RWPE2 (cell line): ENCODE data around the gene LTC4S.

Experiments used
- ATAC-seq: fragments of 200-7000 bp; cut with Tn5 transposase; 3 replicates; pipeline ENCODE4 v1.9.1; 2021; ENCODE audit warnings: low read depth
- DNase-seq: peaks from one replicate; pipeline ENCODE4 v3.0.0-alpha.2; 2020; ENCODE audit warnings: low spot score
- H3K27ac ChIP-seq: fragments of 450-650 bp; 2 replicates; pipeline ENCODE4 v1.5.1; 2017; ENCODE audit warnings: mild to moderate bottlenecking; ENCODE audit not compliant: poor library complexity, severe bottlenecking
- H3K27me3 ChIP-seq: fragments of 250-450 bp; sonication (Bioruptor Pico); 2 replicates; pipeline ENCODE4 v1.5.1; 2021; ENCODE audit warnings: mild to moderate bottlenecking, moderate library complexity; ENCODE audit not compliant: insufficient read depth, poor library complexity, severe bottlenecking
- H3K36me3 ChIP-seq: fragments of 250-450 bp; sonication (Bioruptor Pico); 2 replicates; pipeline ENCODE4 v1.5.1; 2020; ENCODE audit warnings: low read depth, mild to moderate bottlenecking, moderate library complexity
- H3K4me1 ChIP-seq: fragments of 250-450 bp; sonication (Bioruptor Pico); 2 replicates; pipeline ENCODE4 v1.5.1; 2021; ENCODE audit warnings: mild to moderate bottlenecking, moderate library complexity; ENCODE audit not compliant: insufficient read depth, poor library complexity, severe bottlenecking
- H3K4me3 ChIP-seq: fragments of 250-450 bp; sonication (Bioruptor Pico); 2 replicates; pipeline ENCODE4 v1.5.1; 2021; ENCODE audit warnings: mild to moderate bottlenecking, moderate library complexity; ENCODE audit not compliant: severe bottlenecking
- H3K9me3 ChIP-seq: fragments of 250-450 bp; sonication (Bioruptor Pico); 2 replicates; pipeline ENCODE4 v1.5.1; 2021; ENCODE audit warnings: mild to moderate bottlenecking, moderate library complexity; ENCODE audit not compliant: severe bottlenecking
- CTCF ChIP-seq: fragments of 450-650 bp; IDR thresholded peaks from one replicate; pipeline ENCODE4 v1.5.1; 2017; ENCODE audit warnings: mild to moderate bottlenecking, moderate library complexity; ENCODE audit not compliant: poor library complexity, severe bottlenecking

LTC4S gene

DNA sequence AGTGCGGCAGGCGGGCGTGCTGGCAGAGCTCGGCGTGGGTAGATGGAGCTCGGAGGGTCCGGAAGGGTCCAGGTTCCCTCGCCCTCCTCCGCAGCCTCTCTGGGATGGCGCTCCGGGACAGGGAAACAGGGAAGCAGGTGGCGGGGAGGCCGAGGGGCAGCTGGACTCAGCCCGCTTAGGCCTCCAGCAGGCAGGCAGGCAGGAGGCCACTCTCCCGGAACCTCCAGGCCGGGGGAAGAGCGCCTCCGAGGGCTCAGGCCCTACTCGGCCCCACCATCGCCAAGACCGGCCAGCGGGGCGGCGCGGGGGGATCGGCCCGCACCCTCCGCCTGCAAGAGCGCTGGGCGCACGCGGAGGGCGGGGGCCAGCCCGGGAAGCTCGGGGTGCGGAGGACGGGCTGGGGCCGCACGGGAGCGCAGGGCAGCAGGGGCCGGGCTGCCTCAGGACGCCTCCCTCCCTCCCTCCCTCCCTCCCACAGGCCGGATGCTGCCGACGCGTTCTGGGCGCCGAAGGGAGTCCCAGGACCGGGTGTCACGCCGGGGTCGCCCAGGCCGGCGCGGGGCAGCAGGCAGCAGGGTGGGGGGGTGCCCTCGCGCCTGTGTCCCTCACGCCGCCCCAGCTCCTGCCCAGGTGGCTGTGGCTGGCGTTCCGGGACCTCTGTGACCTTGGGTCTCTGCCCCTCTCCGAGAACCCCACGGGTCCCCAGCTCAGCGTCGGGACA is 11.9 kb downstream of the LTC4S start:
- TF ChIP-seq CTCF, result no peak
- no peaks in the 10 kb centered on the region for H3K9me3 ChIP-seq
- ATAC-seq (peak; percentile 45), DNase-seq (peak; percentile 78)
- peak overlapping the region; percentile 75 for H3K4me3 ChIP-seq
- peaks cover 13% of the 10 kb centered on the region for H3K4me1 ChIP-seq
- no peaks in the 10 kb centered on the region for H3K27me3 ChIP-seq
- H3K36me3 ChIP-seq, result peaks cover 19% of the 10 kb centered on the region
- H3K27ac ChIP-seq, result peak overlapping the region; percentile 83

- Histone ChIP-seq H3K36me3 (peaks cover 16% of the 10 kb centered on the region), H3K27ac (peak within 1 kb of the TSS; percentile 83)
- ATAC-seq, result peak; percentile 73
These were observed 12.7 kb downstream of the LTC4S start, which contains the start of gene MGAT4B for GRCh38 chr5:179806250-179807048. Gene MGAT4B (minus strand): TSS chr5:179806866. CDS start chr5:179806583, 283 bp downstream.

DNA sequence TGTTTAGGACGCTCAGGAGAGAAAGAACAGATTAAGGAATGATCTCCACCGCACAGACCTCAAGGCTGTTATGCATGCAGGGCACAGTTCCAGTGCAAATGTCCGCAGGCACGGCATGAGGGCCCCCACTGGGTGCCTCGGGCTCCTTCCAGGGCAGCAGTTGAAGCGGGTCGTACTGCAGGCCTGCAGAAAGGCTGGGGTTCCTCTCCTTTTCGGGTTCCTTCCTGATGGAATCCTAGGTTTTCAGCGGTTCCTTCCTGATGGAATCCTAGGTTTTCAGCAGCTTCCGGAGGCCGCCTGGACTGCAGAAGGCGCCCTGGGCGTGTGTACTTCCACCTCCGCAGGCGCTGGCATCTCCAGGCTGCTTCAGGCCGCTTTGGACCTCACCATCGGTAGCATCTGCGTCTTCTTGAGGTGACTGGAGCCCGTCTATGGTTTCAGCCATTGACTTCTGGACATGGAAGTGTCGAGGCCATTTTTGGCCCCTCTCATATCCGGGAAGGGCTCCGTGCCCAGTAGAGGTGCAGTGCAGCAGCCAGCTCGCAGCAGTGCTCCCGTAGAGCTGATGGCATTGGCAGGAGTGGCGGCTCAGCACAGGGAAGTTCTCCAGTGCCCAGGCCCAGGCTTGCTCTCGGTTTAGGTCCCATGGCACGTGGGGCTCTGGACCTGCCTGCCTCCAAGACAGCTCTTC is 18.5 kb downstream of the LTC4S start:
- Histone ChIP-seq H3K9me3 (no peaks in the 10 kb centered on the region), H3K27me3 (no peaks in the 10 kb centered on the region), H3K4me1 (no peaks in the 10 kb centered on the region), H3K36me3 (peaks cover 43% of the 10 kb centered on the region), H3K4me3 (no peak overlapping the region), H3K27ac (no peak overlapping the region)
- no peak for TF ChIP-seq CTCF
- no peak for ATAC-seq
- no peak for DNase-seq

More at GRCh38 chr5:179806250-179807048, 12.7 kb downstream of the LTC4S start, which contains the start of gene MGAT4B:
- DNase-seq, result peak; percentile 69
- H3K27me3 ChIP-seq, result no peaks in the 10 kb centered on the region
- TF ChIP-seq CTCF, result no peak
- H3K4me3 ChIP-seq, result peak within 1 kb of the TSS; percentile 75
- no peaks in the 10 kb centered on the region for H3K9me3 ChIP-seq
- H3K4me1 ChIP-seq, result peaks cover 13% of the 10 kb centered on the region

DNA sequence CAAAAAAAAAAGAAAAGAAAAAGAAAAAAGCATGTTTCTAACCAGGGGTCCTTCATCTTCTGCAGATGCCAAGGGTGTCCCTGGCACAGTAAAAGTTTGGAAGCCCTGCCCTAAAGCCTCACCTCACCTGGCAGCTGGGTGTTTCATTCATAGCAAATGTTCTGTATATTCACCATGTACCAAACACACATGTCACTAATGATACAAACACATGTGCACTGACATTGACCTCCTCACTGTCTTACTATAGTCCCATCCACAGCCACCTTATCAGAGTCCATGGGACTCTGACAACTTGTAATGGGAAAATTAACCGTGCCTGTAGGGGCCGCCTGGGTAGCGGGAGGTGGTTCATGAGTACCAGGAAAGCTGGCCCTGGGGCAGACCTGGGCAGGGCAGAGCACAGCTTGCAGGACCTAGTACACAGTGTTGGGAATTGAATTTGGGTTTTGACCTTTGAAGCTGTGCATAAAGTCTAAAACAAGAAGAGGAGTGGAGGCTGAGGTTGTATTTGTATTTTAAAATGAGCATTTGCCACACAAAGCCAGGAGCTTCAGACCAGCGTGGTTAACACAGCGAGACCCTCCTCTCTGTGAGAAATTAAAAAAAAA is 19.3 kb downstream of the LTC4S start:
- no peak overlapping the region for H3K4me3 ChIP-seq
- ATAC-seq (no peak), DNase-seq (no peak)
- no peak for TF ChIP-seq CTCF
- H3K27me3 ChIP-seq, result no peaks in the 10 kb centered on the region
- no peaks in the 10 kb centered on the region for H3K9me3 ChIP-seq
- peaks cover 43% of the 10 kb centered on the region for H3K36me3 ChIP-seq
- no peaks in the 10 kb centered on the region for H3K4me1 ChIP-seq
- H3K27ac ChIP-seq, result no peak overlapping the region
